ENCODE results near the gene BACH2. TPM values are rescaled to one million over a fixed set of nuclear protein-coding genes. Genes with fewer than 3 reads are reported as not detected.
"Not testable (repeated sequence)": the region's sequence is repeated elsewhere in the genome, so short reads cannot be mapped to it uniquely, and the experiment has no call there.

The BACH2 gene
- total RNA-seq, 1 experiment from 2014 or later: 0.06 TPM

DNA sequence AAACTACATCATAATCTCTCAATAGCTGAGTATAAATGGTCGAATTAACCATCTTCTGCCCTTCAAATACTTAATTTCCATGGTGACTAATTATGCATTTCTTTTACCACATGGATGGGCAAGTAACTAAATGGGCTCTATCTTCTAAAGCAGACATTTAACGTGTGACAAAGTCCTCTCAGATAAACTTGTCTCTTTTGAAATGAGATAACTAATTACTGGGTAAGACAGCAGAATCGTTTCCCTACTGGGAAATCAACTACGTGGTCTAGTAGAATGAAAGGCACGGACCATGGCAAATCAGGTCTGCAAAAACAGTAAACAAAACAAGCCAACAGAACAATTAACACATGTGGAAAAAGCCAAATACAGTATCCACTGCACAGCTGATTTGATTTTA, 137.7 kb downstream of the BACH2 start:
- no peak for DNase-seq (ENCODE audit: low read depth)

DNA sequence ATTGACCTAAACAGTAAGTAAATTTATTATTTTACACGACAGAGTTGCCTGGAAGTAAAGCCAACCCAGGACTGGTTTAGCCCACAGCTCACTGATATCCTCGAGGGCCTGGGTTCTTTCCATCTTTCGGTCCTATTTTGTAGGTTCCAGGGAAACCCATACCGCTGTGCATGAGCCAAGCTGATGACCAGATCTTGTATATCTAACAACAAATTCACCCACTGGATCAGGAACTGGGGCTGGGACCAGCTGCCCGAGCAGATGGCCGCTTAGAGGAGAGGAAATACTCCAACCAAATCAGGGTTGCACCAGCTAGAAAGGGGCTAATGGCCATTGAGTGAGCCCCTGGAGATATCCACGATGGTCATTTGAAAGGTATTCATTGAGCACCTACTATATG, 139.2 kb downstream of the BACH2 start:
- no peak for DNase-seq (ENCODE audit: low read depth)

DNA sequence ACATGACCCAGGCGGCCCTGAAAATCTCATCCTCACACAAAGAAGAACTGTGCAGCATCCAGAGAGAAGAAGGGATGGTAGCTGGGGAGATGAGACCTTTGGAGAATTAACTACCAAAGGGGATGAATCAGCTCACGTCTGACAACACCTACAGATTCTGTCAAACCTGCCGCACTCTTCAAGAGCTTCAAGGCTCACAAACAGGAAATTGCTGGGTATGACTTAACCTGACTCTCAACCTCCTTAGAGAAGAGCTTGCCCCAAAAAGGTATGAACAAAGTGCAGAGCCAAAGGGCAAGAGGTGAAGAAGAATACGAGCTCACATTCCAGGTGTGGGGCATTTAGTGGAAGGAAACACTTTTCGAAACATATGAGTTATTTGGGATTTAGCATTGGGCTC, 139.8 kb downstream of the BACH2 start:
- no peak for DNase-seq (ENCODE audit: low read depth)

DNA sequence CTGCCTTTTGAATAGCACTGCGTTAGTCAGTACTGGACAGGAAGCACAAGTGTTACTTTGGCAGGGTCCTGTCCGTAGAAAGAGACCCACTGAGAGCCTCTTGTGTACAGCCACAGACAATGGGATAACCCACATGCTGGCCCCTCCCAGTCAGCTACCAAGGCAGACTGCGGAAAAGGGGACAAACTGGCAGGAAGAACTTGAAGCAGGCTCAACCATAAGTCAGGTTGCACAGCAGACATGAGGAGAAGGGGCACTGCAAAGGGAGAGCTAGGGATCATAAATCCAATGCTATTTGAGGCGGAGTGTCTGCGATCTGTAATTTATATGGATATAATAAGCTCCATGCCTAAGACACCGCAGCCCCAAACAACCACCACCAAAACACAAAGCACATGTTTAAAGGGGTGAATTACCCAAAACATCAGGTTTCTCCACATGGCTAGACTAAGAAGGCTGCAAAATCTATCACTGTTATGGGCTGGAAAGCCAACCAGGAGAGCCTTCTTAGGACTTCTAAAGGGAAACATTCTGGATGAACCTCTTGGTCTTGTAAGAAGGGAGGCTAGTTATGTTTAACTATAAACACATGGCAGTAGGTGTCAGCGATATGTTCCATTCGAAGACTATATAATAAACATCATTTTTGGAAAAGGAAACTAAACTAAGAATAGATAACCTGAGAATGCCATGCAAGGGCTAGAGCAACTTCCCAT, 141.7 kb downstream of the BACH2 start:
- DNase-seq (ENCODE audit: low read depth): no peak

DNA sequence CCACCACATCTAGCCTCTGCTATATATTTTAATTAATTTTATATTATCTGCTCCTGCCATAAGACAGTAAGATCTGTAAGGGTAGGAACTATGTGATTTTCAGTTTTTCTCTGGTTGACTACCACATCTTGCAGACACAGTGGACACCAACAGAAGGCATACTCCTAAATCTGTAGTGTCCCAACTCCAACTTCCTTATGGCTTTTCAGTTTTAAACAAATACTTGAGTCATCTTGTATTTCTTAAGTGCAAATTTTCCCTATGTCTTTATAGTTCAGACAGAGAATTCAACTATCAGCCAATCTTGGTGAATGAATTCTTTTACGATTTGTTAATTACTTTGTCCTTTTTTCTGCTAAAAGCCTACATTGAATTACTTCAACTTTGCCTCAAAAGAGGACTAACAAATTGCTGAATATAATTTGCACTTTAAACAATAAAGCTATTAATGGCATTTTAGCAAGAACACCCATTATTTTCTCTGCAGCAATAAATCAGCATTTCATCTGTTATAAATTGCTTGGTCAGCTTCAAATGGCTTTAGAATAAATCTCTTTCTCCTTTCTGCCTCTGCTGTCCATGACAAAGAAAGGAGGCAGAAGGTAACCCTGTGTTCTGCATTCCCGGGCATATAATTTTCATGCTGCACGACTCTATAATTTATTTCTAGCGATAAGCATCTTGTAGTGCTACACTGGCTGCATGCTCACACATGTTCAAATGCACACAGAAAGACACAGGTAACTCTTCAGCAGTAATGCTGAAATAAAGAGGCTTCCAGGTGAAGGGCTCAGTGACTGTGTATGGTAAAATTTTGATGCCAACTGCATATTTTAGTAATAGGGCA, 144.8 kb downstream of the BACH2 start:
- DNase-seq (ENCODE audit: low read depth): no peak

DNA sequence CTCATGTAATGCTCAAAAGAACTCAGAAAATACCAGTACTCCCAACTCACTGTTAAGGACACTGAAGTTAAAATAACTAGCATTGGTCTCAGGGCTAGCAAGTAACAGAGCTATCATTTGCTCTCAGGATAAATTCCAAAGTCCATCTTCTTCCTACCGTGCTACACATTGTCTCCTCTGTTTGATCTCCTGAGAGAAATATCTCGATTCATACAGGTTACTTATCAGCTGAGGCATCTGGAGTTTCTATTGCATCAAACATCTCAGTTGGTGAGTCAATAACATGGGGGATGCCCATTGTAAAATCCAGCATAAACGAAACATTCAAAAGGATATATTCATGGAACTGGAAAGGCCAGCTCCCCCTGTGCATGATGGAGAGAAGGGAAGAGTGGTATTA, 147.4 kb downstream of the BACH2 start:
- DNase-seq (ENCODE audit: low read depth): no peak

DNA sequence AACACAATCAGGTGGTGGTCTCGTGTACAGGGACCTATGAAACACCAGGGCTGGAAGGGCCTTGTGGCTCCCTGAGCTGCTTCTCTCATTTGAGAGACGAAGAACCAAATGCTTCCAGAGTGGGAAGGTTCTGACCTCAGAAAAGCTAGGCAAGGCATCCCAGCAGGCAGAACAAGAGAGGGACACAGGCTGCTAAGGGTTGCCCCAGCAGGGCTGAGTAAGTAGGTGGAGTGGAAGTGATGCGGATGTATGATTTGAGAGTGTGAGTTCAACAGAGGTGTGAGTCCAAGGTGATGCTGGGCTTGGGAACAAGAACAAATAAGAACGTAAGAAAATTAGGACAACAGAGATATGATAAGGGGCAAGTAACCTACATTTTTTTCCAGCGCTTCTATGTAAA, 147.8 kb downstream of the BACH2 start:
- DNase-seq (ENCODE audit: low read depth): no peak

DNA sequence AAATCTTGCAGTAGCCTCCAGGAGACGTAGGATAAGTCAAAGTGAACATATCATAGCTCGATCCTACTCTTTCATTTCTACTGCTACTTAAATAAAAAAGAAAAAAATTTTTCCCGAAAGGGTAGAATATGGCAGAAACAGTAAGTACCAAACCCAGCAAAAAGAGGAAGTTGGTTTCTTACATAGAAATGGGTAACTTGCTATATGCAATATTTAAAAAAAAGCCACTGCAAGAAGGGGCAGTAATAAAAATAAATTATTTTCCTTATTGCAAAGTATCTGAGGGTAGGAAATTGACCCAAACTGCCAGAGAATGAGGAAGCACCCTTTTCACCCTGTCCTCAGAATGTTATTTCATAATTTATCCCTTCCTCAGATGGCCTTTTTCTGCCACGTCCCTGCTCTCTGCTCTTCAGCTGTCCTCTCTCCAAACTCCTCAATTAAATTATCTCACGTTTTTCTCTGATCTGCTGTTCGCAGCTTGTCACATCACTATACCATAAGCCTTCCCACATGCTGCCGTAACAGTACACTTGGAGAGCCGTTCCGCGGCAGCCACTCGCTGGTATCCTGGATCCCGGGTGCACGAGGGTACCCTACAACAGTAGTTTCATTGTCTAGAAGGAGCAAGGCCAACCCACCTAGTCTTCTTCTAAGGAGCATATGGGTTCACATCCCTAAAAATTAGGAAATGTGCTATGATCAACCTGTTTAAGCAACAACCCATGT, 149.6 kb downstream of the BACH2 start:
- DNase-seq (ENCODE audit: low read depth): no peak

DNA sequence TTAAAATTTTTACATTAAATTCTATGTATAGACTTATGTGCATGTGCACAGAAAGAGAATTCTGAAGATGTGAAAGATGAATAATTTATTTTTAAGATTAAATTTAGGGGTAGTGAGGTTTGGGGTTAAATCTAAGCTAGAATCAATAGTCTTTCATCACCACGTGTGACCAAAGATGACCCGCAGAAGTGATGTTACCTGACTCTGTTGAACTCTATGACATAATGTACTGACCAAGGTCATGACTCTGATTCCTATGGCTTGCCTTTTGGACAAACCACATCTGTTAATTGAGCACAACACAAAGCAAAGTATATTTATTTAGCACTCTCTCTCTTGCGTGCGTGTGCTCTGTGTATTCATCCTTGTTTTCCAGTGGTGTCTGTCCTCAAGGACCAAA, 150.6 kb downstream of the BACH2 start:
- no peak for DNase-seq (ENCODE audit: low read depth)

DNA sequence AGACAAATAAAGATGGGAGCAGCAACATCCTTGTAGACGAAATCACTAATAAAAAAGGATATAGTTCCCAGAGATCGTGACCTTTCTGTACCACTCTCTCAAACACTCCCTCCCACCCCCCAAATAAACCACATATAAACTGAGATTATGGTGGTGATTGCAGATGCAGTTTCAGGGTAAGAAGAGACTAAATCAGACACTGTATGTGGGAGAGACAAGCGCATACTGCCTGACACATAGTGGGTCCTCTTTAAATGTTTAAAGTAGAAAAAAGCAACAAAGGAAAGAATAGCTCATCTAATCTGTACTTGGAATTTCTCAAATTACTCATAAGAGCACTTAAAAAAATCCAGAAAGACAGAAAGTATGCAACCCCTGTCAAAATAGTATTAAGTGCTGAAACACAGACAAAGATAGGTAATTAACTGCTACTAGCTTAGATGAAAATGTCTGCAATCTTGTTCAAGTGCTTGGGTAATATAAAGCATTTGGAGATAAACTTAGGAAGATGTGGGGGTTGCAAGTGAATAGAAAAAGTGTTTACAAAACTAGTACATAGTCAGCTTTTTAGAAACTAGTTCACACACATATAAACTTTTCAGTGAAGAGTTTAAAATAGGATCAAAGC, 151.6 kb downstream of the BACH2 start:
- DNase-seq (ENCODE audit: low read depth): no peak

DNA sequence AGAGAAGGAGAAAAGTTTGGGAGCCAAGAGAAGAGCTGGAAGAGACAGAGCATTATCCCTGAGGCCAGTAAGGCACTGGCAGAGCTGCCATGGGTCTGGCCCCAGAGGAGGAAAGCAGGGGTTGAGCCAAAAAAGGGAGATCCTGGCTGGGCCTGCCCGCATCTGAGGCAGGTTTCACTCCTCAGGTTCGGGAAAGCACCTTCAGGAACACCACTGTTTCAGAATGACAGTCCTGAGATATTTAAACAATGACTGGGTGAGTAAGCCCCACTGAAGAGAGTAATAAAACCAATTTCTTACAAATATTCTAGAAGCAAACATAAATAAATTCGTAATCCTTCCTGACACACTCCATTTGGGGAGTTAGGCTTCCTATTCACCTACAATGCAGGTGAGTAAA, 152.2 kb downstream of the BACH2 start:
- no peak for DNase-seq (ENCODE audit: low read depth)

DNA sequence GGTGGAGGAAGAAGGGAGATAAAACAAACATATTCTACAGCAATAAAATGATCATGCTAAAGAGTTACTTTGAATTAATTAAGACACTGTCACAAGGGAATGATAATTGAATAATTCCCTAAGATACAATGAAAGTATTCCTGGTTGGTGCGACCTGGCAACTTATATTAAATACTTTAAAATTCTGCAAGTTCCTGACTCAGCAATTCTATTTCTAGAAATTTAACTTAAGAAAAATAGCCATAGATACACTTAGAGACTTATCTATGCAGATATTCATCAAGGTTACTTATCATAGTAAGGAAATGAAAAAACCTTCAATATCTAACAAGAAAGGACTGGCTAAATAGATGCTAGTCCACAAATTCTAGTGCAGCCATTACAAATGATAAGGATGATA, 156.0 kb downstream of the BACH2 start:
- DNase-seq (ENCODE audit: low read depth): no peak

DNA sequence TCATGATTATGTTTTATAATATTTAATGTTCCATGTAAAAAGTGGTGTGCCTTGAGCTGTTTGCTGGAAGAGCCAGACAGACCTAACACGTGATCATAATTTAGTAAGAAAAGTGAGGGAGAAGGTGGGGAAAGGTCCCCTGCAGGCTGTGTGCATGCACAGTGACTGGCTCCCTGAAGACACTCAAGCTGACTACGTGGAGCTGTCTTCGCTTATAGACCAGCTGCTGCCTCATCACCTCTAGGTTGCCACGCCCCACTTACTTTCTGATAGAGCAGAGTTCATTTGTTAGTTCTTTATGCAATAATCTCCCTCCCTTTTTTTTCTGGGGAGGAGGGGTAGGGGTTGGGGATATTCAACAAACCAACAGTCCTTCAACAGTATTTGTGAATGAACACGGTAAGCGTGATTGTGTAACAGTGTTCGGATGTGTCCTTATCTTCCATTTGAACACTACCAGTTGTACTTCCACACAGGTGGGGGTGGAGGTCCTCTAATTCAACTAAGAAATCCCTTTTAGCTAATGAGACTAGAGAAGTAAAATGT, 157.3 kb downstream of the BACH2 start:
- no peak for DNase-seq (ENCODE audit: low read depth)

DNA sequence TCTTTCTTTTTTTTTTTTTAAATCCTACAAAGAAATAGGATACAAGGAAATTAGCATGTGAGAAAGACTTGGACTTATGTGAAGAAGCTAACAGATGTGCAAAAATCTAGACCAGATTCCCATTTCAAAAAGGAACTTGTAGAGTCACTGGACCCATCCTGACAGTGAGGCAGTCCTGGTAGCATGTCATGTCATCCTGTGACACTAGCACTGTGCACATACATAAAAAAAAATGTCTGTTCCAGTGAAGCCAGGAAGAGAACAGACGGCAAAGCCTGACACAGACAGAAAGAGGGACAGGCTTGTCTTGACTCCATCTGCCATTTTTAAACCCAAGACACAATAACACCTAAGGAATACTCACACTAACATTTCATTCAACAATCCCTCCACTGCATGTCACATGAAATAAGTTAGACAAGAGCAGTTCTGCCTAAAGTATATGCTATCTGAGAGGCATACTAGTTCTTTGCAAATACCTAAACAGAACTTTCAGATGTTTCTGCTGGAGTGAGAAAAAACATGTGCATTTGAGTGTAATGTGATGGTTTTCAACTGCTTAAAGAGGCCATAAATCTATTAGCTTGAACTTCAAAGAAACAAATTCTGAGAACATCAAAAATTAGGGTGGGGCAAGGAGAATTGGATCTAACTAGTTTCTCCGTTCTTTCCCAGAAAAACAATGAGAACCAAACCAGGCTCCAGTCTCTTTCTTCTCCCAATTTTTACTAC, 159.6 kb downstream of the BACH2 start:
- DNase-seq (ENCODE audit: low read depth): no peak

DNA sequence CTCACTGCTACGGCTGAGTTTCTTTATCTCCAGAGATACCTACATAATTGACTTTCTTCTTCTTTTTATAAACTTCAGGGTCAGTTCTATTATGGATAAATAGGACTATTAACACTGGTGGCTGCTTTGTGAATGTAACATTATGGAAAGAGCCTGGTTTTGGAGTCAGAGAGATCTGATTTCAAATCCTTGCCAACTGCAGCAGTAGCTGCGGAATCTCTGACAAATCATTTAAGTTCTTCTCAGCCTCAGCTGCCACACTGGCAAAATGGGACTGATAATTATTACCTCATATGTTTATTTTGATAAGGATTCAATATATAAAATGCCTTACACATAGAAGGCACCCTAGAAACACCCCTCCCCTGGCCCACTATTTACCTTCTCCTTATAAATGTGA, 160.5 kb downstream of the BACH2 start:
- no peak for DNase-seq (ENCODE audit: low read depth)

DNA sequence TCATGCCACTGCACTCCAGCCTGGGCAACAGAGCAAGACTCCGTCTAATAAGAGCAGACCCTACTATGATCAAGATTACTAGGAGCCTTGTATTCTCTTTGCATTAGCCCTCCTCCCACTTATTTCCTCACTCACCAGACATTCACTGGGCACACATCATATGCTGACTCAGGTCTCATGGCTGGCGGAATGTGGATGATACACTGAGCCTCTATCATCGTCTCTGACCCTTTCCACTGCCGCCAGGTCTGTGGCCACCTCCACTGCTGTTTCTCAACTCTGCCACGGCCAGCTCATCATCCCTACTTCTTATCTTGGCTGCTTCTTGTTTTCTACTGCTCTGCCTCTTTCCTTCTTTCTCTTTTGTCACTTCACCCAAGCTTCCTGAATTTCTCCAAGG, 161.0 kb downstream of the BACH2 start:
- DNase-seq (ENCODE audit: low read depth): no peak

DNA sequence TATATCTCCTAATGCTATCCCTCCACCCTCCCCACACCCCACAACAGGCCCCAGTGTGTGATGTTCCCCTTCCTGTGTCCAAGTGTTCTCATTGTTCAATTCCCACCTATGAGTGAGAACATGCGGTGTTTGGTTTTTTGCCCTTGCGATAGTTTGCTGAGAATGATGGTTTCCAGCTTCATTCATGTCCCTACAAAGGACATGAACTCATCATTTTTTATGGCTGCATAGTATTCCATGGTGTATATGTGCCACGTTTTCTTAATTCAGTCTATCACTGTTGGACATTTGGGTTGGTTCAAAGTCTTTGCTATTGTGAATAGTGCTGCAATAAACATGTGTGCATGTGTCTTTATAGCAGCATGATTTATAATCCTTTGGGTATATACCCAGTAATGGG, 163.0 kb downstream of the BACH2 start:
- DNase-seq (ENCODE audit: low read depth): not testable (repeated sequence)

DNA sequence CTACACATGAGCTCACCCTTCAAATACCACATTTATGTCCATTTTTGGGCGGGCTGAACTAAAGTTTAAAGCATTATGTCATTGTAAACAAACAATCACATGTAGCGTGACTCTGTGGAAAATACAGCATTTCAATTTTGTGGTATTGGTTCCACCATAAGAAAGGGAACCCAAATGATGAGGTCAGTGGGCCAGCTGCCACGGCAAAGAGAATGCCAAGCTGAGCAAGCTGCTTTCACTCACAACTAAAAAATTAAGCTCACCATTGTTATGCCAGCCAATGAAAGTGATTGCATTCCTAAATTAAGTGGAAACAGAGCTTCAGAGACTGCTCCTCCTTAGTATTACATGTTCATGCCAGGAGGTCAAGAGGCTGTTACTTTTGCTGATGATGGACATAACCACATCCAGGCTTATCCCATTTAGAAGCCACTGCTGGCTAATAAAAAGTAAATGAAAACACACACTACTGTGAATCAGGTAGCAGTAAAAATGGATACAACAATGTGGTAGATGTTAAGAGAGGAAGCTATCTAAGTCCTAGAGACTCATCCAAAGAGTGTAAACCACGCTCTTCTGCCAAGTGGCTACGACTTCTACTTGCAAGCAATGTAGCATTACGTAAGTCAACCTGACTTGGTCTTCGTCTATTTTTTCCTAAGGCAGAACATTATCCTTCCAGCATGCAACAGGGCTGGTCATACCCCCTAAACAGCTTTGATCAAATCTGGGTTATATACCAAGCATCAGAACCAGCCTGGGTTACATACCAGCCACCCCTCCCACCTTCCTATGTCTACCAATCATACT, 164.8 kb downstream of the BACH2 start:
- DNase-seq (ENCODE audit: low read depth): peak; percentile 31

DNA sequence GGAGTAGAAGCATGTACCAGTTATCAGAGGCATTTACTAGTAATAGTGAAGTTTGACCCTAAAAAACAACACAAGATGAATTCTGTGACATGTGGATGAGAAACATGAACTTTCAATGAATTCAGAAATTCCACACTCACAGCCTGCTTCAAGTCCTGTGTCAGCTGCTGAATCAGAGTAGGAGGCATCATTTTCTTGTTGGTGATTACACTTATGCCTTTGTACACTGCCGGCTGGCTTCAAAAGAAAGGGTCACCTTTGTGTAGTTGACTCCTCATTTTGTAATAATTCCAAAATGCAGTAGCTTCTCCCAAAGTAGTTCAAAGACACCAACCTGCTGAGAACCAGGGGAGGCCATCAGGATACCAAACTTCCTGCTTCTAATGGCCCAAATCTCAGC, 165.5 kb downstream of the BACH2 start:
- DNase-seq (ENCODE audit: low read depth): no peak

DNA sequence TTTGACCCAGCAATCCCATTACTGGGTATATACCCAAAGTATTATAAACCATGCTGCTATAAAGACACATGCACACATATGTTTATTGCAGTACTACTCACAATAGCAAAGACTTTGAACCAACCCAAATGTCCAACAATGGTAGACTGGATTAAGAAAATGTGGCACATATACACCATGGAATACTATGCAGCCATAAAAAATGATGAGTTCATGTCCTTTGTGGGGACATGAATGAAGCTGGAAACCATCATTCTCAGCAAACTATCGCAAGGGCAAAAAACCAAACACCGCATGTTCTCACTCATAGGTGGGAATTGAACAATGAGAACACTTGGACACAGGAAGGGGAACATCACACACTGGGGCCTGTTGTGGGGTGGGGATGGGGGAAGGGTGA, 168.0 kb downstream of the BACH2 start:
- not testable (repeated sequence) for DNase-seq (ENCODE audit: low read depth)
